HK-2 (cell line): ENCODE data around the gene CLOCK.

ENCODE experiments used
- DNase-seq: peaks from one replicate; pipeline ENCODE4 v3.0.0-alpha.2; 2018; ENCODE audit not compliant: unreplicated experiment

CLOCK gene

DNA sequence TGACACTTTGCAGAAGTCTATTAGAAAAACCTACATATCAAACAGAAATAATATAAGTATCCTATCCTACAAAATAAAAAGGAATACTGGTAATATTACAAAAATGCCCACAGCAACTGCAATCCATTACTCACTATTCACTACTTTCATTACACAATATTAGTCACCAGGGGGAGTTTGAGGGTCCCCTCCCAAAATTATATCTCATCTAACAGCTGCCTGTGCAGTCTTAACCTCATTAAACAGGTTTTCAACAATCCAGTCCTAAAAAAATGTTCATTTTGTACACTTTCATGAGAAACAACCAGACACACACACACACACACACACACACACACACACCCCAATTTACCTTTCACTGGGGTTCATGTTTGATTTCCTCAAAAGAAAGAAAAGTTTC, 2.9 kb downstream of the CLOCK start:
- no peak for DNase-seq

DNA sequence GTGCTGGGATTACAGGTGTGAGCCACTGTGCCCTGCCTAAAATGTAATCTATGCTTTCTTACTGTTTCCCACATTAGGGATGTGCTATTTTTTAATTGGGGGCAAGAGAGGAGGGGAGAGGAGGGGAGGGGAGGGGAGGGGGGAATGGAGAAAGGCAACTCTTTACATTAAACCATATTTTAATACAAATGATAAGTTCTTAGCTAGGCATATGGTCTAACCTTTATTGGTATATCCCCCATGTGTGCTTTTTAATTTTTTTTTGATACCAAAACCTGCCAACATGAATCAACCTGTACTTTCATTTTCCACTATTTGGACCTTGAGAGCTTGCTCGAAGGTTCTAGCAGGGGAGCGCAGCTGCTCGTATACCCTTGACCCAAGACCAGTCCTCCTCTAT, 6.4 kb downstream of the CLOCK start:
- no peak for DNase-seq

DNA sequence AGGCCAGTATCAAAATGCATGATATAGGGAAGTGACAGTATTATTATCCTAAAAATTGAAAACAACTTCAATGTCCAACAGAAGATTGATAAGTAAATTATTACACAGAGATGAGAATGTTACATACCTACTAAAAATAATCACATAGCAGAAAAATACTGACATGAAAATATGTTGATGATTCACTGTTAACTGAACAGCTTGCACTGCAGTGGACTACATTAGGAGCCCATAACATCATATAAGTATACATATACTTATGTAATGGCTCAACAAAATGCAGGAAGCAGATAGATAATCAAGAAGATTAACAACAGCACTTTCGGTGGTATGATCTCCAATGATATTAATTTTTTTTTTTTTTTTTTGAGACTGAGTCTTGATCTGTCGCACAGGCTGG, 7.1 kb downstream of the CLOCK start:
- no peak for DNase-seq

DNA sequence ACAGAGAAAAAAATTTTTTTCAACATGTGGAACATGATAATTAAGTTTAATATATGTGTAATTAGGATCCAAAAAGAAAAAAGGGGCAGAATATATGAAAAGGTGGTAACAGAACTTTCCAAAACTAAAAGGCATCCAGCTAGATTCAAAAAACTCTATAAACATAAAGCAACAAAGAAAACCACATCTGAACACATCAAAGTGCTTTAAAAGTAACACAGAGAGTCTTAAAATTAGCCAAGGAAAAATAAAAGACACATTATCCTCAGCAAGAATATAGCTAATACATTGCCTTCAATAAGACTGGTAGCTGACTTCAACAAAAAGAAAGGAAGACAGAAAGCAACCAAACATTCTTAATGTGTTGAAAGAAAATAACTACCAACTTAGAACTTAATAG, 8.2 kb downstream of the CLOCK start:
- DNase-seq, result no peak

DNA sequence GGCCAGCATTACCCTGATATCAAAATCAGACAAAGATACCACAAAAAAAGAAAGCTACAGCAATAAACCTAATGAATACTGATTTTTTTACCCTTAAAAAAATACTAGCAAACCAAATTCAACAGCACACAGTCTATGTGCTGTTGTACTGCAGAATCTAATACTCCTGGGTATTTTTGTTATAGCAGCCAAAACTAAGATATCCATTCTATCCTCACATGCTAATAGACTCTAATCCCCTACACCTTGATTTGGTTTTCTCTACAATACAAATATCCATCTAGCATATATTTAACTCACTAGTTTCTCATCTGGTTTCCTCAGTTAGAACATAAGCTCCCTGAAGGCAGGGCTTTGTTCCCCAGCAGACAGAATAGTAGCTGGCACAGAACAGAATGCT, 12.4 kb downstream of the CLOCK start:
- no peak for DNase-seq

DNA sequence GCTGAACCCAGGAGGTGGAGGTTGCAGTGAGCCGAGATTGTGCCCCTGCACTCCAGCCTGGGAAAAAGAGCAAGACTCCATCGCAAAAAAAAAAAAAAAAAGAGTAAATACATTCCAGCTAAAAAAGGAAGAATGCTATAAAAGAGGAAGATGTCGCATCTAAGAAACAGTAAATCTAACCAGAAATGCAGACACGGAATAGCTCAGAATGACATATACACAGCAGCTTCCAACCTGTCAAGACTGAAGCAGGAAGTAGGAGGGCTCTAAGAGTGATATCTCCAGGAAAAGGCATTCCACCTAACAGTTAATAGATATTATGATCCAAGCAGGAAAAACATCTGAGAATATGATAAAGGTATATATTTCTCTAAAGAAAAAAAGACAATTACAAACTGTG, 16.0 kb downstream of the CLOCK start:
- no peak for DNase-seq

DNA sequence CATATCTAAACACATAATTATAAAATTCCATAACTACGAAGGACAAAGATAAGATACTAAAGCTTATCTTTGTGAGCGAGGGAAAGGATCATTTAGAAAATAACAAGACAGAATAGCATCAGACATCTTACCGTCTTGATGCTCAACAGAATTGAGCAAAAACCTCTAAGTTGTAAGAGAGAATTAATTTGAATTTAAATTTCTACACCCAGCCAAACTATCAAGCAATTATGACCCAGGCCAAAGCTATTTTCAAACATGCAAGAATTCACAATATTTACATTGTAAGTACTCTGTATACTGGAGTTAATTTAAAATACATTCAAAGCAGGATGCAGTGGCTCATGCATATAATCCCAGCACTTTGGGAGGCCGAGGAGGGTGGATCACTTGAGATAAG, 16.5 kb downstream of the CLOCK start:
- DNase-seq, result no peak

DNA sequence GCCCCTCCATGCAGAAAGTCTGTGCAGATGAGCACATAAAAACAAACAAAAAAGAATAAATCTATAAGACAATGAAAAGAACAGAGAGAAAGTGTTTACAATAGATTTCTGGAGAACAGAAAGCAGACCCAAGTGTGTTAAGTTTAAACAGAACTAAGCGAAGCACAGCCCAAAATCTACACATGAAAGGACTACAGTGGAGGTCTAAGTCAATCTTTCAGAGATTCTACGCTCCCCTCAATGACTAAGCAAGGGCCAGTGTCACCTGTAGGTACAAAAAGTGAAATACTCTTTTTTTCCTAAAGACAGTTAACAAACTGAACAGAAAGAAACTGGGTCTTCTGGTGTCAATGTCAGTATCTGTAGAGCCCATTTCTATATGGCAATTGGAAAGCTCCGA, 18.2 kb downstream of the CLOCK start:
- no peak for DNase-seq

DNA sequence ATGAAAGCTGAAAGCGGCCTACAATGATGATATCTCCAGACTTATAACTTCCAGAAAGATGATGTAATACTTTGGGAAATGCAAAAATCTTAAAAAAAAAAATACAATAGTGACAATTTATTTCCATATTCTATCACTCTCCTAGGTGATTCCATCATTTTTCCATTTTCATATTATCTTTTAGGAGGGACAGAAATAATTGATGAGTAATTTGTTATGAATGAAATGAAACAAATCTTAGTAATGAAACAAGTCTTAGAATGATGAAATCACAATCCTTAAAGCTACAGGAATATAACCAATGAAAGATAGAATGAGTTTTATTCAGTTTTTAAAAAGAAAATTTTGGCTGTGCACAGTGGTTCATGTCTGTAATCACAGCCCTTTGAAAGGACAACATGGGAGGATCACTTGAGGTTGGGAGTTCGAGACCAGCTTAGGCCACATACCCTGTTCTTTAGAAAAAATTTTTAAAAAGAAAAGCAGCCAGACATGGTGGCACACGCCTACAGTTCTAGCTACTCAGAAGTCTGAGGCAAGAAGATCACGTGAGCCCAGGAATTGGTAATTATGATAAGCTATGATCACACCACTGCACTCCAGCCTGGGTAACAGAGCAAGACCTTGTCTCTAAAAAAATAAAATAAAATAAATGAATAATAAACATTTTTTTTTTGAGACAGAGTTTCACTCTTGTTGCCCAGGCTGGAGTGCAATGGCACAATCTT, 21.7 kb downstream of the CLOCK start:
- DNase-seq, result no peak

DNA sequence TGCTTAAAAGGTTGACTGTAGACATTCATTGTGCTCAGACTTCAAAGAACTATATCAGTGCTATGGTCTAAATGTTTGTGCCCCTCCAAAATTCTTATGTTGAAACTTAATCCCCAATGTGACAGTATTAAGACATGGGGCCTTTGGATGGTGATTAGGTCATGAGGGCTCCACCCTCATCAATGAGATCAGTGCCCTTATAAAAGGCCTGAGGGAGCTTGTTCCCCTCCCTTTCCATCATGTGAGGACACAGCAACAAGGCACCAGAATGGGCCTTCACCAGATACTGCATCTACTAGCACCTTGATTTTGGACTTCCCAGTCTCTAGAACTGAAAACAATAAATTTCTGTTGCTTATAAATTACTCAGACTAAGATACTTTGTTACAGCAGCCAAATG, 28.3 kb downstream of the CLOCK start:
- no peak for DNase-seq

DNA sequence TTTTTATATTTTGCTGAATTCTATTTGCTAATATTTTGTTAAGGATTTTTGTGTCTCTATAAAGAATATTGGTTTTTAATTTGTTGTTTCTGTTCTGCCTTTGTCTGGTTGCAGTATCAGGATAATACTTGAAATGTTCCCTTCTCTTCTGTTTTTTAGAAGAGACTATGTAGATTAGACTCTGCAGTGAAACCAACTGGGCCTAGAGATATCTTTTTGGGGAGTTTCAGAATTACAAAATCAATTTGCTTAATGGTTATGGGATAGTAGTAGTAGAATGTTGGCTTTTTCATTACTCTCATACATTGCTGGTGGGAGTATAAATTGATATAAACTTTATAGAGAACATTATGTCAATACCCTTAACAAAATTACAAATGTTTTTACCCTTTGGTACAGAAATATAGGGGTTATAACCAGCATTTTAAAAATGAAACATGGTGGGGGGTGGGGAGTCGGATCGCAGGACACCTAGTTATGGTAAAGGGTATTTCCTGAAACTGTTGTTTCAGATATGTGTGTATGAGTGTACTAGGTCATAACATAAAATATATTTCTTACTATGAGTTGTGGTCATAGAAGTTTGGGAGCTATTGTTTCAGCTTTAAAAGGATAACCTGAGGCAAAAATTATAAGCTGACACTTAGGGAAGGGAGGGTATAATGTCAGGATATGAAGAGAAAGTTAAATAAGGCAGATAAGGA, 29.0 kb downstream of the CLOCK start:
- no peak for DNase-seq

DNA sequence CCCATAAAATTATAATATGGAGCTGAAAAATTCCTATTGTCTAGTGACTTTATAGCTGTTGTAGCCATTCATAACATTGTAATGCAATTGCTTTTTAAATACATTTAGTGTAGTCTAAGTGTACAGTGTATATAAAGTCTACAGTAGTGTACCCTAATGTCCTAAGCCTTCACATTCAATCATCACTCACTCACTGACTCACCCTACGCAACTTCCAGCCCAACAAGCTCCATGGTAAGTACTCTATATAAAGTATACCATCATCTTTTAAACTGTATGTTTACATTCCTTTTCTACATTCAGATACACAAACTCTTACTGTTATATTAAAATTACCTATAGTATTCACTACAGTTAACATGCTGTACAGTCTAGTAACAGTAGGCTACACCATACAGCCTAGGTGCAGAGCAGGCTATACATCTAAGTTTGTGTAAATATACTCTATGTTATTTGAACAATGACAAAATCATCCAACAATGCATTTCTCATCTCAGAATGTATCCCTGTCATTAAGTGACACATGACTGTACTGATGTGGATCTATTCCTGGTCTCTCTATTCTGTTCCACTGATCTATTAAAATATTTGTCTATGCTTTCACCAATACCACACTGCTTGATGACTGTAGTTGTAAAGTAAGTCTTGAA, 33.7 kb downstream of the CLOCK start:
- no peak for DNase-seq

DNA sequence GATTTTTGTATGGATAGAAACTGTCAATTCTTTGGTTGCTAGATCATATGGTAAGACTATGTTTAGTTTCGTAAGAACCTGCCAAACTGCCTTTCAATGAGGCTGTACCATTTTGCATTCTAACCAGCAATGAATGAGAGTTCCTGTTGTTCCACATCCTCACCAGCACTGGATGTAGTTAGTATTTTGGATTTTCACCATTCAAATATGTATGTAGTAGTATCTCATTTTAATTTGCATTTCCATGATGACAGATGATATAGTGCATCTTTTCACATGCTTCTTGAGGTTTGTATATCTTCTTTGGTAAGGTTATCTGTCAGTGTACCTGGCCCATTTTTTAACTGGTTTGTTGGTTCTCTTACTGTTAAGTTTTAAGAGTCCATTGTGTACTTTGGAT, 34.6 kb downstream of the CLOCK start:
- DNase-seq, result no peak

DNA sequence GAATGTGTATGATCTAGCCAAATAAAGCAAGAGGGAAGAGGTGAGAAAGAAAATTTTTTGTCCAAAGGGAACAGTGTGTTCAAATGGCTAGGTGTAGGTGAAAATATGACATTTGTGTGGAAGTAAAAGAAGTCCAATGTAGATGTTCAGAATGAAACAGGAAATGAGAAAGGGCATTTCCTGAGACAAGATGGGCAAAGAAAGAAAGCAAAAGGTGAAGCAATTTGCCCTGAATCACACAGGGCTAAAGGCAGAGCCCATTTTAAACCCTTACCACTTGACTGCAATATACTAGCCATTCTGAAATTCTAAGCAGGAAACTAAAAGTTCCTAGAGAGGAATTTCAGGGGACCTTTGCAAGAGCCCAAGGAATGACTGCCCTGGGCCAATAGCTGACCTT, 36.0 kb downstream of the CLOCK start:
- no peak for DNase-seq

DNA sequence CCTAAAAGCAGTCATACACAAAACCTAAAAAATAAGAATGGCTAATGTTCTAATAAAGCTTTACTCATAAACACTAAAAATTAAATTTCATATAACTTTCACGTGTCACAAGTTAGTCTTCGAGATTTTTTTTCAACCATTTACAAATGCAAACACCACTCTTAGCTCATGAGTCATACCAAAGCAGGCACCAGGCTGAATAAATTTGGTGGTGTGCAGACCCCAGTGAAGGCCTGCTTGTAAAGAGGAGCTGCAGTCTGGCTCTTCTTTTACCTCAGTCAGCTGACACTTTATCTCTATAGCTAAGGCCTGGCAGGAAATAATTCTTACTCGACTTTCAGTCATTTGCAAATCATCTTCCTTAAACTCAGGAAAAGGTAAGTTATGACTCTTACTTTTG, 37.4 kb downstream of the CLOCK start:
- no peak for DNase-seq

DNA sequence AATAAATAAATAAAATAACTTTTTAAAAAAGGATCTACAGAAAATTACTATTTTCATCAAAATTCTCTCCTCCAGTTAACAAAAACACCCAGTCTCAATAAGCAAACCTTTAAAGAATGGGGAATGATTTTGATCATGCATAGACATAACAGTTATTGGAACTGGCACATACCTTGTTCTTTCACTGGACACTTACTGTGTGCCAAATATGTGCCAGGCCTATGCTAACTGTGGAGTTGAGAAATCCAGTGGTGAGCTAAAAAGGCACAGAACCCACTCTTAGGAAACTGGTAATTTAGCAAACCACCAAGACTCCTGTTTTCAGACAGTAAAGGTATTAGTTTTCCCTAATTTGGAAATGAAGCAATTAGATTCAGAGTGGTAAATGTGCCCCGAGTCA, 39.1 kb downstream of the CLOCK start:
- DNase-seq, result no peak

DNA sequence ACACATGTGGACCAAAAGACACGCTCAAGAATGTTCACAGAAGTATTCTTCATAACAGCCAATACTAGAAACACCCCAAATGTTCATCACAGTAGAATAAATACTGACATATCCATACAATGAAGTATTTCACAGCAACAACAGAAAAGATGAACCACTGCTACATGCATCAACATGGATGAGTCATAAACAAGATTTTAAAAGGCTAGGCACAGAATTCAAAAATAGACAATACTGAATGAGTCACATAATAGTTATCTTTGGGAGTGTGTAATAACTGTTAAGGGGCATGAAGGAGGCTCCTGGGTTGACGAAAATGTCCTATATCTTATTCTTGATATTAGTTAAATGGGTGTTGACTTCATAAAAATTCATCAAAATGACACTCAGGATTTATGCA, 43.5 kb downstream of the CLOCK start:
- no peak for DNase-seq

DNA sequence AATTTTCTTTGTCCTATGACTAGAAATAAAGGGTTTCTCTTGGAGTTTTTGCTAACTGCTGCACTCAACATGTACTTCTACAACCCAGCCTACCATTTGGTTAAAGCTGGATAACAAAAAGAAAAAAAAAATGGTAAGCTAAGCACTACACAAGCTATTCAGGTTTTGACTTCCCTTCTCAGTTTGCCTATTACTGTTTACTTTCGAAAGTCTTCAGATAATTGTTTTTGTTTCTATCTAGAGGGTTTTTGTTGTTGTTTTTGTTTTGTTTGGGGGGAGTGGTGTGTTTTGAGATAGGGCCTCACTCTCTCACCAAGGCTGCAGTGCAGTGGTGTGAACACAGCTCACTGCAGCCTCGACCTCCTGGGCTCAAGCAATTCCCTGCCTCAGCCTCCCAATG, 46.6 kb downstream of the CLOCK start:
- no peak for DNase-seq

DNA sequence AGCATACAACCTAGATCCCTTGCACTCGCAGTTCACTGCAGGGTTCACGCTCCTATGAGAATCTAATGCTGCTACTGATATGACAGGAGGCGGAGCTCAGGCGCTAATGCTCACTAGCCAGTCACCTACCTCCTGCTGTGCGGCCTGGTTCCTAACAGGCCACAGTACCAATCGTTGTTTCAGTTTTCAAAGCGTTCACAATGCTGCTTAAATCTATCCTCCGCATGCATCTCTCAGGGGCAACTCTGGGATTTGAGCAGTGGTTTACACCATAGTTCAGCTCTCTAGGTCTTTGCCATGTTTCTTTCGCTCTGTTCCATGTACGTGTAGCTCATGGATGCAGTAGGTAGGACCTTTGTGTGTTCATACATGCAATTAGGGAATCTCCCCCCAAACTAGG, 47.2 kb downstream of the CLOCK start:
- no peak for DNase-seq

DNA sequence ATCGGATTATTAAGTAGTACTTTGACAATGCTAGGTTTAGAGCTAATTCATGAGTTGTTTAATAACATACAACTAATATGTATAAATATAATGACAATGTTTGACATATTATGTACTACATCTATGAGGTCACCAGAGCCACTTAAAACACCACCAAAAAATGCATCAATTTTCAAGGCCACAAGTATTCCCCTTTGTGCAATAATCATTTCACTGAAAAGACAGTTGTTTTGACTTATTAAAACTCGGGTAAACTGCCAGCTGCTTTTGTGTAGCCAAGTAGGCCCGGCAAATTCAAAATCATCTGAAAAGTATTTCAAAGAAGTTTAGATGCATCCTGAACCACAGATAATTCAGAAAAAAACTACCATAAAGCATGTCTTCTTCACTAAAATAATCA, 48.7 kb downstream of the CLOCK start:
- DNase-seq, result no peak

DNA sequence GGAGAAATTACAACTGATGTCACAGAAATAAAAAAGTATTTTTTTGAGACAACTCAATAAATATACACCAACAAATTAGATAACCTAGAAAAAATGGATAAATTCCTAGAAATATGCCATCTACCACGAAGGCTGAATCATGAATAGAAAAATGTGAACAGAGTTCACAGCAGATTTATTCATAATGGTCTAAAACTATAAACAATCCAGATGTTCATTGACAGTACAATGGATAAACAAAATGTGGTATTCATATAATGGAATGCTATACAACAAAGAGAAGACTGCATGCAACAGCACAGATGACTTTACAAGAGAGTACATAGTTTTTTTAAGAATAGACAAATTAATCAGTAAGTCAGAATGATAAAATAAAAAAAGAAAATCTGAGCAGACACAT, 55.2 kb downstream of the CLOCK start:
- no peak for DNase-seq

DNA sequence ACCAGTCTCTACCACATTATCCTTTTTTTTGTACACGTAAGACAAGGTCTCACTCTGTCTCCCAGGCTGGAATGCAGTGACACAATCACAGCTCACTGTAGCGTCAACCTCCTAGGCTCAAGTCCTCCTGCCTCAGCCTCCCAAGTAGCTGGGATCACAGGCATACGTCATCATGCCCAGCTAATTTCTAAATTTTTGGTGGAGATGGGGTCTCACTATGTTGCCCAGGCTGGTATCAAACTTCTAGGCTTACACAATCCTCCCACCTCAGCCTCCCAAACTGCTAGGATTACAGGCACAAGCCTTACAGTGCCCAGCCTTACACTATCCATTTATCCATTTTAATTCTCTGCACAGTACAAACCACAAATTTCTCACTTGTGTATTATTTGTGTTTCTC, 58.0 kb downstream of the CLOCK start:
- no peak for DNase-seq

DNA sequence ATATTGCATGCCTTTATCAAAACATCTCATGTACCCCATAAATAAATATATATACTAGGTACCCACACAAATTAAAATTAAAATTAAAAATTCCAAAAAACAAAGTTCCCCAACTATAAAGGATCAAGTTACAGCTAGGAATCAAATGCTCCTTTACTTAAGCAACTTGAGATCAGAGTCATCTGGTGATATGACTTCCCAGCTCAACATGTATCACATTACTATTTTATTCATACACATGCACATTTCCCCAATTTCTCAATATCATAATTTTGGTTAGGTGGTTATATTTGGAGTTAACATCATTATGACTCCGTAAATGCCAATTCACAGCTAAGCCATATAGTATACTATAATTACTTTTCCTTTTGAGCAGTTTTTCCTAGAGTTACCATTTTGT, 60.9 kb downstream of the CLOCK start:
- no peak for DNase-seq
